Measurements from ENCODE around the gene KIAA1143. TPM values are rescaled to one million over a fixed set of nuclear protein-coding genes. Genes with fewer than 3 reads are reported as not detected.

KIAA1143 gene
- total RNA-seq, 1 donor from 2014 or later: 73.6 TPM

DNA sequence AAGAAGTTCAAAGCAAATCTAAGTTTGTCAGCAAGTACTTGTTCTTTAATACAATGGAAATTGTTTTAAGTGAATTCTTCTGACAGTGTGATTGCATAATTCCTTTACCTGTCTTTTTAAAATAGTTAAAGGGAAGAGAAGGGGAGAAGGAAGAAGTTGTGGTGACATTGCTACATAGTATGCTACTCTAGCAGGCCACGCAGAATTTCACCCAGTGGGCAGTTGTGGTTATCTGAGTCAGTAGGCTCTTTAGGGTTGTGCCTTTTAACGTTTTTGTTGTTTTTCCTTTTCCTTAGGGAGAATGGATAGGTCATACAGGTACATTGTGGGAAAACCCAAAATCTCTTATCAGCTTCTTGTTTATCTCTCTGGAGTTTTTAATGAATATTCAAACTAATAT, 40.6 kb upstream of the KIAA1143 start:
- TF ChIP-seq EZH2phosphoT487 (IDR thresholded peaks at IDR 0.05): no peak
- TF ChIP-seq, protein P1, sequence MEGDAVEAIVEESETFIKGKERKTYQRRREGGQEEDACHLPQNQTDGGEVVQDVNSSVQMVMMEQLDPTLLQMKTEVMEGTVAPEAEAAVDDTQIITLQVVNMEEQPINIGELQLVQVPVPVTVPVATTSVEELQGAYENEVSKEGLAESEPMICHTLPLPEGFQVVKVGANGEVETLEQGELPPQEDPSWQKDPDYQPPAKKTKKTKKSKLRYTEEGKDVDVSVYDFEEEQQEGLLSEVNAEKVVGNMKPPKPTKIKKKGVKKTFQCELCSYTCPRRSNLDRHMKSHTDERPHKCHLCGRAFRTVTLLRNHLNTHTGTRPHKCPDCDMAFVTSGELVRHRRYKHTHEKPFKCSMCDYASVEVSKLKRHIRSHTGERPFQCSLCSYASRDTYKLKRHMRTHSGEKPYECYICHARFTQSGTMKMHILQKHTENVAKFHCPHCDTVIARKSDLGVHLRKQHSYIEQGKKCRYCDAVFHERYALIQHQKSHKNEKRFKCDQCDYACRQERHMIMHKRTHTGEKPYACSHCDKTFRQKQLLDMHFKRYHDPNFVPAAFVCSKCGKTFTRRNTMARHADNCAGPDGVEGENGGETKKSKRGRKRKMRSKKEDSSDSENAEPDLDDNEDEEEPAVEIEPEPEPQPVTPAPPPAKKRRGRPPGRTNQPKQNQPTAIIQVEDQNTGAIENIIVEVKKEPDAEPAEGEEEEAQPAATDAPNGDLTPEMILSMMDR (IDR thresholded peaks at IDR 0.05): no peak
- TF ChIP-seq EZH2 (IDR thresholded peaks at IDR 0.05): no peak
- peaks cover 29% of the 10 kb centered on the region for H3K36me3 ChIP-seq
- H3K36me3 Mint-ChIP-seq: peaks cover 8% of the 10 kb centered on the region

DNA sequence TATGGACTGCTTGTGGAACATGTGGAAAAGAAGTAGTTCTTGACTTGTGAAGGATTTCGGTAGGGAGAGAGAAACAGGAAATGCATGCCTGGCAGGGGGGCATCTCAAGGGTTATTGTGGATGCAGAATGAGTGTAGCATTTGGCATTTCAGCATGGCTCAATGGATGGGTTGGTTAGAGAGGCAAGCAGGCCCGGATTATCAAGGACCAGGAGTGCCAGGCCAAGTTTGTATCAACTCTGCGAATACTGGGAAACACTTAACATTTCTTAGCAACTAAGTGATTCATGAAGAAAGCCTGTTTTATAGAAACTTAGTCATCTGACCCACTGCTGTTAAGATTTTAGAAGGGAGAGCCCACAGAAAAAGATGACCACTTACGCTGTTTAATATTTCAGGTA, 33.8 kb upstream of the KIAA1143 start:
- H3K79me2 ChIP-seq (ENCODE audit: low read depth): no peaks in the 10 kb centered on the region
- H3K9ac ChIP-seq: no peak overlapping the region
- no peak overlapping the region for H3K4me2 ChIP-seq
- Mint-ChIP-seq H3K27me3 (ENCODE audit: insufficient read depth, low read depth) (no peaks in the 10 kb centered on the region), H3K9me3 (no peaks in the 10 kb centered on the region), H3K4me1 (no peaks in the 10 kb centered on the region), H3K4me3 (no peak overlapping the region), H3K36me3 (peaks cover 14% of the 10 kb centered on the region), H3K27ac (no peak overlapping the region)
- H3F3A ChIP-seq (ENCODE audit: low read depth): no peaks in the 10 kb centered on the region
- no peaks in the 10 kb centered on the region for H4K20me1 ChIP-seq (ENCODE audit: low read depth)
- no peak for TF ChIP-seq EZH2phosphoT487 (IDR thresholded peaks at IDR 0.05)
- no peak for TF ChIP-seq EZH2 (IDR thresholded peaks at IDR 0.05)
- TF ChIP-seq, protein P1 (IDR thresholded peaks at IDR 0.05): no peak
- no peaks in the 10 kb centered on the region for H3K9me3 ChIP-seq (ENCODE audit: low read depth)
- no peak overlapping the region for H3K27ac ChIP-seq
- no peak overlapping the region for H3K4me3 ChIP-seq
- H2AFZ ChIP-seq (replicated peaks): no peak overlapping the region
- no peaks in the 10 kb centered on the region for H3K4me1 ChIP-seq
- H3K36me3 ChIP-seq: peaks cover 17% of the 10 kb centered on the region
- H3K27me3 ChIP-seq: no peaks in the 10 kb centered on the region
- no peak for DNase-seq (ENCODE audit: low spot score)

More for the DNA sequence above, 40.6 kb upstream of the KIAA1143 start:
- Histone ChIP-seq H3K4me2 (no peak overlapping the region), H3K27me3 (no peaks in the 10 kb centered on the region), H3K4me3 (no peak overlapping the region), H3K4me1 (no peaks in the 10 kb centered on the region), H2AFZ (replicated peaks) (no peak overlapping the region), H3F3A (ENCODE audit: low read depth) (no peaks in the 10 kb centered on the region), H3K79me2 (ENCODE audit: low read depth) (no peaks in the 10 kb centered on the region), H3K9me3 (ENCODE audit: low read depth) (no peaks in the 10 kb centered on the region), H4K20me1 (ENCODE audit: low read depth) (no peaks in the 10 kb centered on the region), H3K9ac (no peak overlapping the region), H3K27ac (no peak overlapping the region)
- Mint-ChIP-seq H3K9me3 (no peaks in the 10 kb centered on the region), H3K4me1 (no peaks in the 10 kb centered on the region), H3K27ac (no peak overlapping the region), H3K27me3 (ENCODE audit: insufficient read depth, low read depth) (peaks cover 2% of the 10 kb centered on the region), H3K4me3 (no peak overlapping the region)
- DNase-seq (ENCODE audit: low spot score): no peak

DNA sequence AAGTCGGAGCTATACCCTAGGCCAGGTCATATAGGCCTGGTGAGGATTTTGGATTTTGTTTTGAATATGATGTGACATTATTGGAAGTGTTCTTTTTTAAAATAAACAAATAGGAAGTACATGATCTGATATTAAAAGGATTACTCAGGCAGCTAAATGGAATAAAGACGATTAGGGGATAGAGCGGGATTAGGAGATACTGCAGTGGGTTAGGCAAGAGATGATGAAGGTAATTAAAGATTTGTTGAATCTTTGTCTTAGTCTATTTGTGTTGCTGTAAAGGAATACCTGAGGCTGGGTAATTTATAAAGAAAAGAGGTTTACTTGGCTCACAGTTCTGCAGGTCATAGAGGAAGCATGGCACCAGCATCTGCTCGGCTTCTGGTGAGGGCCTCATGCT, 21.5 kb upstream of the KIAA1143 start:
- DNase-seq (ENCODE audit: low spot score): no peak
- TF ChIP-seq EZH2phosphoT487 (IDR thresholded peaks at IDR 0.05): no peak
- no peak for TF ChIP-seq EZH2 (IDR thresholded peaks at IDR 0.05)
- TF ChIP-seq, protein P1 (IDR thresholded peaks at IDR 0.05): no peak
- no peak overlapping the region for H3K4me3 Mint-ChIP-seq
- Histone ChIP-seq H3F3A (ENCODE audit: low read depth) (no peaks in the 10 kb centered on the region), H2AFZ (replicated peaks) (no peak overlapping the region), H3K4me1 (no peaks in the 10 kb centered on the region), H3K9ac (no peak overlapping the region), H3K27ac (no peak overlapping the region), H3K9me3 (ENCODE audit: low read depth) (no peaks in the 10 kb centered on the region), H3K36me3 (peaks cover 8% of the 10 kb centered on the region), H3K4me2 (no peak overlapping the region), H3K27me3 (no peaks in the 10 kb centered on the region), H4K20me1 (ENCODE audit: low read depth) (no peaks in the 10 kb centered on the region), H3K4me3 (no peak overlapping the region), H3K79me2 (ENCODE audit: low read depth) (no peaks in the 10 kb centered on the region)
- H3K4me1 Mint-ChIP-seq: no peaks in the 10 kb centered on the region
- no peaks in the 10 kb centered on the region for H3K27me3 Mint-ChIP-seq (ENCODE audit: insufficient read depth, low read depth)
- H3K27ac Mint-ChIP-seq: no peak overlapping the region
- no peaks in the 10 kb centered on the region for H3K9me3 Mint-ChIP-seq
- peaks cover 34% of the 10 kb centered on the region for H3K36me3 Mint-ChIP-seq

All from neural progenitor cell (in vitro differentiated cells).